ENCODE results near the gene ITPR2. TPM values are rescaled to one million over a fixed set of nuclear protein-coding genes. Genes with fewer than 3 reads are reported as not detected.
A peak's percentile ranks its signal among the peaks of the same experiment; 100 is the strongest.

The ITPR2 gene
- polyA plus RNA-seq, 1 experiment, result 3.5 TPM

DNA sequence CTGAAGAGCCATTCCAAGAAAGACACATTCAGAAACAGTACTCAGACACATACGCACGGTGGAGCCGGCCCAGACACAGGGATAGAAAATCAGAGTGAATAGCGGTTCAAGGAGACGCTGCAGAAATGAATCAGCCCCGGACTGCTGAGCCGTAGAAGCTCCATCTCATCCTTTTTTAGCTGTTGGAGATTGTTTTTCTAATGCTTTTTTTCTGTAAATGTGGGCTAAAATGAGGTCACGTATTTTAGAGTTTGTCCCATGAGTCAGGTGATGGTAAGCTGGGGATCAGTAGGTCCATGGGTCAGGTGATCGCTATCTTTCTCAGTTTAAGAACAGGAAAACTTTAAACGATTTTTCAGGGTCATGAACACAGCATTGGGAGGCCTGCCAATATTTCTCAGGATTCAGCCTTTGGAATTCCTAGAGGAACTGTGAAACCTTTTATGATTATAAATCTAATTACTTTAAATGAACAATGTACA, 202.4 kb downstream of the ITPR2 start:
- ChIA-PET CTCF (interaction anchor here (1.0 to 3.3 kb wide), 9 partner anchors 11 to 215 kb away, joined by 3 to 24 read pairs (median 5); no protein-coding TSS in a partner anchor), POLR2A (interaction anchor here (0.5 to 0.6 kb wide), 3 partner anchors 57 to 1425 kb away, joined by 3 to 9 read pairs (median 4); no protein-coding TSS in a partner anchor)
- Histone ChIP-seq H3K36me3 (ENCODE audit: control insufficient read depth, insufficient read depth, low read length) (no peaks in the 10 kb centered on the region), H3K4me3 (ENCODE audit: low read depth, low read length) (no peak overlapping the region), H3K27me3 (ENCODE audit: control insufficient read depth, insufficient read depth, low read length) (no peaks in the 10 kb centered on the region)
- DNase-seq (ENCODE audit: low read depth), result peak; percentile 62
- TF ChIP-seq, protein P1, sequence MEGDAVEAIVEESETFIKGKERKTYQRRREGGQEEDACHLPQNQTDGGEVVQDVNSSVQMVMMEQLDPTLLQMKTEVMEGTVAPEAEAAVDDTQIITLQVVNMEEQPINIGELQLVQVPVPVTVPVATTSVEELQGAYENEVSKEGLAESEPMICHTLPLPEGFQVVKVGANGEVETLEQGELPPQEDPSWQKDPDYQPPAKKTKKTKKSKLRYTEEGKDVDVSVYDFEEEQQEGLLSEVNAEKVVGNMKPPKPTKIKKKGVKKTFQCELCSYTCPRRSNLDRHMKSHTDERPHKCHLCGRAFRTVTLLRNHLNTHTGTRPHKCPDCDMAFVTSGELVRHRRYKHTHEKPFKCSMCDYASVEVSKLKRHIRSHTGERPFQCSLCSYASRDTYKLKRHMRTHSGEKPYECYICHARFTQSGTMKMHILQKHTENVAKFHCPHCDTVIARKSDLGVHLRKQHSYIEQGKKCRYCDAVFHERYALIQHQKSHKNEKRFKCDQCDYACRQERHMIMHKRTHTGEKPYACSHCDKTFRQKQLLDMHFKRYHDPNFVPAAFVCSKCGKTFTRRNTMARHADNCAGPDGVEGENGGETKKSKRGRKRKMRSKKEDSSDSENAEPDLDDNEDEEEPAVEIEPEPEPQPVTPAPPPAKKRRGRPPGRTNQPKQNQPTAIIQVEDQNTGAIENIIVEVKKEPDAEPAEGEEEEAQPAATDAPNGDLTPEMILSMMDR (IDR thresholded peaks at IDR 0.05; ENCODE audit: insufficient read depth, low read depth, low read length), result no peak

DNA sequence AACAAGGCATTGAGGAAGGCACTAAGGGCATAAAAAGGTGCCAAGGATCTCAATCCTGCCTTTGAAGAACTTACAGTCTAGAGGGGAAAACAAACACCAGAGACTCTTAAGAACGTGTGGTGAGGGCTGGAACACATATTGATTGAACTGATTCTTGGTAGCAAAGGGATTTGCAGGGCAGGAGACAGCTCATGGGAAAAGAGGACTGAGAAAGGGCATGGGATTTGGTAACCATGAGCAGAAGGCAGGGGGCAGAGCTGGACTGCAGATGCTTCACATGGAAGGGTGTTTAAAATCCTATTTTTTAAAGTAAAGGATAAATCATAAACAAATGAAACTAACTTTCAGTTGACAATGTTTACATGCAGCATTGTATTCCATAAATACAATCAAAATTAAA, 203.1 kb downstream of the ITPR2 start:
- POLR2A ChIA-PET, result interaction anchor here (0.5 kb wide), 1 partner anchor 1425 kb away, joined by 9 read pairs; no protein-coding TSS in a partner anchor
- no peak overlapping the region for H3K4me3 ChIP-seq (ENCODE audit: low read depth, low read length)
- DNase-seq (ENCODE audit: low read depth), result no peak

DNA sequence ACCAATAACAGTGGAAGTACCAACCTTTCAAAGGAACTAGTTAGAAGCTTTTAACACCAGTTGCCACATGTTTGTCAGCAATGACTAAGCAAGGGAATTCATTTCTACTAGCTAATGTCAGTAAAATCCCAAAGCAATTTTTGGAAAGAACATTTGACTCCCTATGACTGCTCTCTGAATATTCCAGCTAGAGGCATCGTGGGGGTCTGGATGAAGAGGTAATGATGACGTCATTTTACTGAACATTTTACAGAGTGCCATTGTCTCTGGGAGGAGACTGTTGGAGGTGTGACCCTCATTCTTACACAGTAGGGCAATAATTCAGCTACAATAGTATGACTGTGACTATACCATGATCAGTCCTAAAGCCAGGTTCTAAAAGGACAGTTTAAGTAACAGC, 204.8 kb downstream of the ITPR2 start:
- no peaks in the 10 kb centered on the region for H3K36me3 ChIP-seq (ENCODE audit: control insufficient read depth, insufficient read depth, low read length)
- no peak overlapping the region for H3K4me3 ChIP-seq (ENCODE audit: low read depth, low read length)
- POLR2A ChIA-PET, result no interaction called here
- CTCF ChIA-PET, result interaction anchor here (0.6 to 1.2 kb wide), 2 partner anchors 24 kb away, joined by 3 to 6 read pairs; no protein-coding TSS in a partner anchor
- TF ChIP-seq, protein P1 (IDR thresholded peaks at IDR 0.05; ENCODE audit: insufficient read depth, low read depth, low read length), result no peak
- DNase-seq (ENCODE audit: low read depth), result no peak
- H3K27me3 ChIP-seq (ENCODE audit: control insufficient read depth, insufficient read depth, low read length), result no peaks in the 10 kb centered on the region

More for the DNA sequence above, 203.1 kb downstream of the ITPR2 start:
- CTCF ChIA-PET, result interaction anchor here (0.6 to 3.3 kb wide), 12 partner anchors 11 to 538 kb away, joined by 3 to 24 read pairs (median 3); no protein-coding TSS in a partner anchor
- H3K27me3 ChIP-seq (ENCODE audit: control insufficient read depth, insufficient read depth, low read length), result no peaks in the 10 kb centered on the region
- no peaks in the 10 kb centered on the region for H3K36me3 ChIP-seq (ENCODE audit: control insufficient read depth, insufficient read depth, low read length)
- TF ChIP-seq, protein P1 (IDR thresholded peaks at IDR 0.05; ENCODE audit: insufficient read depth, low read depth, low read length), result peak; percentile 54

DNA sequence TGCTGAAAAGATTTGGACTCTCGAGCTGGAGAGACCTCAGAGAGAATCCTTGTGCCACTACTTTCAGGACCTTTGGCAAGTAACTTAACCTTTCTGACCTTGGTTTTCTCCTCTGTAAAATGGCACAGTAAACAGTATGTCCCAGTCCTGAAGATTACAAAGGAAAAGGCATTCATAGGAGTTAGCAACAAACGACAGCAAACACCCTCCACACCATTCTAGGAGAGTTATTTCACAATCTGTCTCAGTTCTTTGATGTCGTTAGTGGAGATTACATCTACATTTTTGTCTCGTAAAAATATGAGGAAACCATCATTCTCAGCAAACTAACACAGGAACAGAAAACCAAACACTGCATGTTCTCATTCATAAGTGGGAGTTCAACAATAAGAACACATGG, 205.7 kb downstream of the ITPR2 start:
- no peak for DNase-seq (ENCODE audit: low read depth)
- Histone ChIP-seq H3K36me3 (ENCODE audit: control insufficient read depth, insufficient read depth, low read length) (no peaks in the 10 kb centered on the region), H3K4me3 (ENCODE audit: low read depth, low read length) (no peak overlapping the region), H3K27me3 (ENCODE audit: control insufficient read depth, insufficient read depth, low read length) (no peaks in the 10 kb centered on the region)
- ChIA-PET CTCF (interaction anchor here (1.3 kb wide), 1 partner anchor 13 kb away, joined by 4 read pairs; no protein-coding TSS in a partner anchor), POLR2A (no interaction called here)
- TF ChIP-seq, protein P1 (IDR thresholded peaks at IDR 0.05; ENCODE audit: insufficient read depth, low read depth, low read length), result no peak

DNA sequence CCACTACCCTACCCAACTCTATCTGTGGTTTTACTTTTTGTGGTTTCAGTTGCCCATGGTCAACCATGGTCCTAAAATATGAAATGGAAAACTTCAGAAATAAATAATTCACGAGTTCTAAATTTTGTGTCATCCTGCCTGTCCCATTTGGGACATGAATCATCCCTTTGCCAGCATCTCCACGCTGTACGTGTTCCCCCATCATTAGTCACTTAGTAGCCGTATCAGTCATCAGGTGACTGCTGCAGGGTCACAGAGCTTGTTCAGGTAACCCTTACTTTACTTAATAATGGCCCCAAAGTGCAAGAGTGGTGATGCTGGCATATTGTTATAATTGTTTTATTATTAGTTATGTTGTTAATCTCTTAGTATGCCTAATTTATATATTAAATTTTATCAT, 209.9 kb downstream of the ITPR2 start:
- CTCF ChIA-PET, result interaction anchor here (2.0 kb wide), 1 partner anchor 9 kb away, joined by 11 read pairs; no protein-coding TSS in a partner anchor
- no peak for DNase-seq (ENCODE audit: low read depth)
- Histone ChIP-seq H3K4me3 (ENCODE audit: low read depth, low read length) (no peak overlapping the region), H3K27me3 (ENCODE audit: control insufficient read depth, insufficient read depth, low read length) (no peaks in the 10 kb centered on the region), H3K36me3 (ENCODE audit: control insufficient read depth, insufficient read depth, low read length) (no peaks in the 10 kb centered on the region)
- POLR2A ChIA-PET, result no interaction called here
- TF ChIP-seq, protein P1 (IDR thresholded peaks at IDR 0.05; ENCODE audit: insufficient read depth, low read depth, low read length), result no peak

Data from BJ (cell line).